CD4-positive, alpha-beta T cell treated with Interleukin-6 at 100 ng/mL for 8 hours (primary cell): ENCODE results near the gene ARHGAP10.

Experiments
- DNase-seq: peaks from one replicate; pipeline ENCODE4 v3.0.0-alpha.2; 2020; ENCODE audit warnings: mixed read lengths, low spot score

Gene ARHGAP10

GRCh38 chr4:148093065-148093464 is 361.2 kb downstream of the ARHGAP10 start:
- DNase-seq: no peak

- no peak for DNase-seq
These were observed 362.3 kb downstream of the ARHGAP10 start for GRCh38 chr4:148094149-148094548.

GRCh38 chr4:148095346-148095923 is 363.5 kb downstream of the ARHGAP10 start:
- no peak for DNase-seq

GRCh38 chr4:148097801-148098200 is 365.9 kb downstream of the ARHGAP10 start:
- DNase-seq: no peak

GRCh38 chr4:148101235-148101634 is 369.3 kb downstream of the ARHGAP10 start:
- no peak for DNase-seq

- DNase-seq: no peak
These were observed 369.9 kb downstream of the ARHGAP10 start for GRCh38 chr4:148101790-148102189.

- no peak for DNase-seq
These were observed 371.9 kb downstream of the ARHGAP10 start for GRCh38 chr4:148103597-148104355.

GRCh38 chr4:148108766-148109165 is 376.9 kb downstream of the ARHGAP10 start:
- DNase-seq: no peak

- DNase-seq: no peak
These were observed 377.3 kb downstream of the ARHGAP10 start for GRCh38 chr4:148109216-148109615.

- no peak for DNase-seq
These were observed 378.3 kb downstream of the ARHGAP10 start for GRCh38 chr4:148110169-148110568.

- no peak for DNase-seq
These were observed 380.5 kb downstream of the ARHGAP10 start for GRCh38 chr4:148112231-148112982.

GRCh38 chr4:148114436-148114835 is 382.5 kb downstream of the ARHGAP10 start:
- DNase-seq: no peak

- DNase-seq: no peak
These were observed 384.4 kb downstream of the ARHGAP10 start for GRCh38 chr4:148116264-148116663.

GRCh38 chr4:148116969-148117368 is 385.1 kb downstream of the ARHGAP10 start:
- DNase-seq: no peak

GRCh38 chr4:148118179-148118578 is 386.3 kb downstream of the ARHGAP10 start:
- no peak for DNase-seq

- DNase-seq: no peak
These were observed 386.7 kb downstream of the ARHGAP10 start for GRCh38 chr4:148118633-148119032.

- DNase-seq: no peak
These were observed 388.3 kb downstream of the ARHGAP10 start for GRCh38 chr4:148120216-148120615.
